Measurements from ENCODE around the gene SBDS.
"Not testable (repeated sequence)": the region's sequence is repeated elsewhere in the genome, so short reads cannot be mapped to it uniquely, and the experiment has no call there.

Gene SBDS

DNA sequence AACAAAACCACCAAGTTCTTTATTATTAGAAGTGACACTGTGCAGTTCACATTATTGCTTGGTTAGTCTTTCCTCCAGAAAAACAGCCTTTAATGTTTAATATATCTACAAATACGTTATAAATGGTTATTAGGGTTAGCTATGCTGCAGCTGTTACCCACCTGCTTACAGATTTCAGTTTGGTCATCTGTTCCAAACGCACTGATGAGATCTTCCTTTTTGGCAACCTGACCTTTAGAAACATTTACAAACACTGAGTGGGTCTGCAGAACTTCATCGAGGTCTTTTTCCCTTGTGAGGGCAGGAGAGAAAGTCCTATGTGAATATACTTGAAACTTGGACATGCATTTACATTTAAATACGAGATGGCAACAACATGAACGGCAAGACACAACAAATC is 1.3 kb downstream of the SBDS start:
- not testable (repeated sequence) for FAIRE-seq

DNA sequence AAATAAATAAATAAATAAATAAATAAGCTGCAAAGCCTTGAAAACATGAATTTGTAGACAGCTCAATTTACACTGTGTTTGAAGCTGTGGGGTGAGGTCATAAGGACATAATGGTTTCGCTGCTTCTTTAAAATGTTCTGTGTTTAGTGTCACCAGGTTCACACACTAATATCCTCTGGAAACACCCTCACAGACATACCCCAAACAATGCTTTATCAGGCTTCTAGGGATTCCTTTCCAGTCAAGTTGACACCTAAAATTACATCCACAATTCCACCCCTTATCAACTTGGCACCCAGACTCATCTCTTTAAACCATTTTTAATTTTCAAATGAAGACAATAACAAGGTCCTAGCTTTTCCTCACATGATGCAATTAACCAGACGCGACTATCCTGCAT is 5.8 kb downstream of the SBDS start:
- FAIRE-seq: not testable (repeated sequence)

DNA sequence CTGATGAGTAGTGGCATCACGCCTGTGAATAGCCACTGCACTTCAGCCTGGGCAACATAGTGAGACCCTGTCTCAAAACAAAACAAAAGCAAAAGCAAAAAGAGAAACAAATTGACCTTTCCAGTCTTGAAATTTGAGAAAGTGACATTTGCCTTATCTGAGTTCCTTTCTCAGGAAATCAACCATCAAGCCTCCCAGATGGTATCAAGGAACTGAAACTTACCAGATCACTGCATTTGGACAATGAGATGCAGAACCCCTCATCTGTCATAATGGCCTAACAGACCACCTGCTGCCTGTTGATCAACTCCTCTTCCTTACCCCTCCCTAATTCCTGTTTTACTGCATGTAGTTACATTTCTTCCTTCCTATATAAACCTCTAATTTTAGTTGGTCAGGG is 15.1 kb downstream of the SBDS start:
- FAIRE-seq: not testable (repeated sequence)

DNA sequence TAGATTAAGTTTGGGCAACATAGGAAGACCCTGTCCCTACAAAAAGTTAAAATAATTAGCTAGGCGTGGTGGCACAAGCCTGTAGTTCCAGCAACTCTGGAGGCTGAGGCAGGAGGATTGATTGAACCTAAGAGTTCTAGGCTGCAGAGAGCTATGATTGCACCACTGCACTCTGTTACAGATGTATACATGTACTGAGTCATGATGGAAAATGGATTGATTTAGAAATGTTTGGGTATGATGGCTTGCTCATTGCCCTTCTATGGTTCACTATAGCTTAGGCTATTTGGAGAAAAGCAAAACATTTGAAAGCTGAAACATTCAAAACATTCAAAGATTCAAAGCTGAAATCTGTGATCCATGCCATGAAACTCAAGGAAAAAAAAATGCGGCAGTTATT is 16.4 kb downstream of the SBDS start:
- not testable (repeated sequence) for FAIRE-seq

DNA sequence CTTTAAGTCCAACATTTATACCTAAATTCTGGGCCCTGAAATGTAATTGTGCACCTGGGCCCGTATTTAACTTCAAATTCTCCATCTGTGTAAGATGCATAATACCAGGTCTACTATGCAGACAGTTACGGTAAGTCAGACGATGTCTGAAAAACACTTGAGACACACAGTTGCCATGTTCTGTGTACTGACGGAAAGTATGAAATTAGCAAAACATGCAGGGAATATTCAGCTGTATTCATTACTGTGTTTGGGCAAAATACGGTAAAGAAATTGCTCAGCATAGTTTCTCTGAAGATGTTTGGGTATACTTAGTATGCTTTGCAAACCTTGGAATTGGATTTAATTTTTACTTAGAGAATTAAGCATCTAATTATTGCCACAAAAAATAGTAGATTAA is 17.1 kb downstream of the SBDS start:
- not testable (repeated sequence) for FAIRE-seq

DNA sequence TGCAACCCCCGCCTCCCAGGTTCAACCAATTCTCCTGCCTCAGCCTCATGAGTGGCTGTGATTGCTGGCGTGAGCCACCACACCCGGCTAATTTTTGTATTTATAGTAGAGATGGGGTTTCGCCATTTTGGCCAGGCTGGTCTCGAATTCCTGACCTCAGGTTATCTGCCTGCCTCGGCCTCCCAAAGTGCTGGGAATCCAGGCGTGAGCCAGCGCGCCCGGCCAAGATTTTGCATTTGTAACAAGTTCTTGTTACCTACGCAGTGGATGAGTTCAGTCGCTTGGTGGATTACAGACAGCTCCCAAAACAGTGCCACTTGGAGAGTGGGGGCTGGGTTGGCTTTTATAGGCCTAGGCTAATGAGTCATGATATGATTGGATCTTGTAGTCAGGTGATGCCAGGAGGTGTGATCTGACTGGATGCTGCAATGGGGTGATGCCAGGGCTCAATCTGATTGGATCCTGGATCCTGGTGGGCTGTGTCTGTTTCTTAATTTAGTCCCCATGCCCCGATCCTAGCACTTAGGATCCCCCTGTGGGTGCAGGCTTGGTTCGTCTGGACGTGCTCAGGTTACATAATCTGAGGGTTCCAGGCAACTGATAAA is 20.3 kb downstream of the SBDS start:
- no peak for FAIRE-seq

DNA sequence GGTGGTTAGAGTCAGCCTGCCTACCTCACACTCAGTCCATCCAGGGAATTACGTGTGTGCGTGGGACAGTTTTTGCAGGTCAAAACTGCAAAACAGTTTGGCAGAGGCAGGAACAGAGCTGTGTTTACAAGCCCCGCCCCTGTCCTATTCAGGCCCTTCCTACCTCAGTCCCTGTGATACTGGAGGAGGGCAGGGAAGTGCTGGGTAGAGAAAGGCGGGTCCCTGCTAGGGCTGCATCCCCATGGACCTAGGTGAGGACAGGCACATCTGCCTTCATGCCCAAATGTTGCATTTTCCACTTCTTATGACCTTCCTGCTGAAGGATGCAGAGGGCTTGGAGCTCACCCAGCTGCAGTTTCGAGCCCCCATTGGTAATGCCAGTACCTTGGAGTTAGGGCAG is 25.1 kb downstream of the SBDS start:
- FAIRE-seq: no peak

DNA sequence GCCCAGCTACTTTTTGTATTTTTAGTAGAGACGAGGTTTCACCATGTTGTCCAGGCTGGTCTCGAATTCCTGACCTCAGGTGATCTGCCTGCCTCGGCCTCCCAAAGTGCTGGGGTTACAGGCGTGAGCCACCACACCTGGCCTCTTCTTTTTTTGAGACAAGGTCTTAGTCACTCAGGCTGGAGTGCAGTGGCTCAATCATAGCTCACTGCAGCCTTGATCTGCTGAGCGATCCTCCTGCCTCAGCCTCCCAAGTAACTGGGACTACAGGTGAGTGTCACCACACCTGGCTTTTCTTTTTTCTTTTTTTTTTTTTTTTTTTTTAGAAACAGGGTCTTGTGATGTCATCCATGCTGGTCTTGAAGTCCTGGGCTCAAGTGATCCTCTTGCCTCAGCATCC is 26.4 kb downstream of the SBDS start:
- FAIRE-seq: not testable (repeated sequence)

DNA sequence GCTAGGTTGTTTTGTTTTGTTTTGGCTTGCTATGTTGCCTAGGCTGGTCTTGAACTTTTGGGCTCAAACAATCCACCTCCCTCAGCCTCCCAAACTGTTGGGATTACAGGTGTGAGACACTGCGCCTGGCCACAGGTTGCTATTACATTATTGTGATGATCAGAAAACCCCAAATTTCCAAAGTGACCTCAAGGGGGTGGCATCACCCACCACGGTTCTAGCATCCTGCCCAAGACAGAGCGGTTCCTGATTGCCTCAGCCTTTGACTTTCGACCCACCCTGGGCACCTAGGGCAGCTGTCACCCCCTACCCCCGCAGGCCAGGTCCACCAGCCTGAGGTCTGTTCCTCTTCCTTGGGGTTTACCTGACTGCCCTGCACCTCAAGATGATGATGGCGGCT is 28.4 kb downstream of the SBDS start:
- FAIRE-seq: no peak

DNA sequence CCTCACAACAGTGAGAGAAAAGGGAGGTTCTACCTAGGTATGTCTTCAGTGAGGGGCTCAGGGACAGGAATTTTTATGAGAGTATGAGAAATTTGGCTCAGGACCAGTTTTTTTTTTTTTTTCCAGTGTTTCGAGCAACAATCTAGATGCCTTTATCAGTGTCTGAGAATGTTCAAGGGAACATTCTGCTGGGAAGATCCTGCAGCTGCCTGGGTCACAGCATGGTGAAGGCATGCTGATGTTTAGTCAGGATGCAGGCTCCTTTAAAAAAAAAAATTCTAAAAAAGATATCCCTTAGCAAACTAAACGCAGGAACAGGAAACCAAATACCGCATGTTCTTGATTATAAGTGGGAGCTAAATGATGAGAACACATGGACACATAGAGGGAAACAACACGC is 31.0 kb downstream of the SBDS start:
- FAIRE-seq: no peak

DNA sequence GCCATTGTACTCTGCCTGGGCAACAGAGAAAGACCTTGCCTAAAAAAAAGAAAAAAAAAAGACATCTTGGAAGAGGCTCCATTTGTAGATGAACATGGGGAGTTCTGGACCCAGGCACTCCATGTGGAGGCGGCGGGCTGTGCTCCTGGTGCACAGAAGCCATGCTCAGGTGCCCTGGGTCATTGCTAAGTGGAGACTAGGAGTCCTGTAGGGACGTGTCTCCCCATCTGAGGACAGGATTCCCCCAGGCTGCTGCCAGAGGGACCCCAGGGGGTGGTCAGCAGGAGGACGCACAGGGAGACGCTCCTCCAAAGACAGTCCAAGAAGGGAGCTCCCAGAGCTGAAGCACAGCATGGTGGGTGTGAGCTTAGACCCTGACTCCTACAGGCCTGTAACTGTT is 34.3 kb downstream of the SBDS start:
- no peak for FAIRE-seq

DNA sequence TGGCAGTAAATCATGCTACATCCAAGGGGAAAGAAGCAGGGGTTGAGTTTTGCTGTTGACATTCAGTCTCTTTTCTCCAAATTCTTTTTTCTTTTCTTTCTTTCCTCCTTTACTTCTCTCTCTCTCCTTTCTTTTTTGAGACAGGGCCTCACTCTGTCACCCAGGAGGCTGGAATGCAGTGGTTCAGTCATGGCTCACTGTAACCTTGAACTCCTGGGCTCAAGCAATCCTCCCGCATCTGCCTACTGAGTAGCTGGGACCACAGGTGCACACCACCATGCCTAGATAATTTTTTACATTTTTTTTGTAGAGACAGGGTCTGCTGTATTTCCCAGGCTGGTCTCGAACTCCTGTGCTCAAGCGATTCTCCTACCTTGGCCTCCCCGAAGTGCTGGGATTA is 35.2 kb downstream of the SBDS start:
- no peak for FAIRE-seq

DNA sequence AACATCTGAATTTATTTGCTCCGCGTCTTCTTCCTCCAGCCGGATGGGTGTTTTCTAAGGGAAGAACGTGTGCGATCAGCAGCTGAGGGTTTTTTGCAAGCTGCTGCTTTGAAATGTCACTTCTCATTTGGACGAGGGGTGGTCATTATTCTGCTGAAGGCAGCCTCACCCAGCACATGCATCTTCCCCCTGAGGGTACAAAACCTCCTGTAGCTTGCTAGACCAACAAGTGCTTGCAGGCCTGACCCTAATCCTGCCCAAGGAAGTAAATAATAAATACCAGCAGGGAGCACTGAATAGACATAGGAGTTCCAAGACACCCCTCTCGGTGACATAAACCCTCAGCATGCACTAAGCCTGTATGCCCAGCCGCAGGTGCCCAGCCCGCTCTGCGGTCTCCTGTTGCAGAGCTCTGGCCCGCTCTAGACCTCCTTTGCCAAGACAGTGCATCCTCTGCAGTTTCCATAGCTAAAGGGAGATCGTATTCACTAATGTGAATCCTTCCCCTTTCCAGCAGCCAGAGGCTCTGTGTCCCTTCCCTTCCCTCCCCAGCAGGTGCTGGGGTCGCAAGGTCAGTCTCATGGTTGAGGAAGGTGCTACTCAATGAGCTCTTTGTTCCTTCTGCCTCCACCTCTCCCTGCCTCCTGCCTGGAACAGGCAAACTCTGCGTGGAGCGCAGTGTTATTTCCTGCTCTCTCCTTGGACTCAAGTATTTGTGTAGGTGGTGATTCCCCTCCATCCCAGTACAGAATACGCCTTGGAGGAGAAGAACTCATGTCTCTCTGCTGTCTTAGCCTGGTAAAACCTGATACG is 36.6 kb downstream of the SBDS start:
- no peak for FAIRE-seq

DNA sequence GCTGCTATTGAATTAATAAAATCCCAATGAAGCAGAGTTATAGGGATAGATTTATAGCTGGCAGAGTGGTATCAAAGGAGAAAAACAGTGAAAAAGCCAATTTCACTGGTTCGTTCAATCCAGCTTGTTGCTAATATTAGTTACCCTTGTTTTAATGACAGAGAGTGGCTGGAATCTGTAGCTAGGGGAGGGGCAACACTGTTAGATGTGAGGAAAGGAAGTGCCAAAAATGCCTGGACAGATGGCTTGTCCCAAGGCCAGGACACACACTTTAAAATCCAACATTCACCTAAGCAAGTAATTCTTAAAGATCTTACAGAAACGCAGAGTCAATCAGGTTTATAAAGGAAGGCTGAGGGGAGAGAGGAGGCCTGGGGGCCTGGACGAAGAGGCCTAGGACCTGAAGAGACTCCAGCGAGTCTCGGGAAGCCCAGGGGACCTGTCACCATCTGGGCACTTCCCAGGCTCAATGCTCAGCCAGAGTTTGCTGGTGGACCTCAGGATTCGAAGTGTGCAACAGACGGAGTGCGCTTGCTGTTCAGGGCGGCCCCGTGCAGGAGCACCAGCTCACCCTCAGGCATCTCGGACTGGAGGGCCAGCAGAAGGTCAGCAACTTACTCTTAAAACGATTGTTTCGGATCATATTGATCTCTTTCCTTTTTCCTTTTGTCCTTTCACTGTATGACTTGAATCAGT is 37.6 kb downstream of the SBDS start:
- FAIRE-seq: no peak

DNA sequence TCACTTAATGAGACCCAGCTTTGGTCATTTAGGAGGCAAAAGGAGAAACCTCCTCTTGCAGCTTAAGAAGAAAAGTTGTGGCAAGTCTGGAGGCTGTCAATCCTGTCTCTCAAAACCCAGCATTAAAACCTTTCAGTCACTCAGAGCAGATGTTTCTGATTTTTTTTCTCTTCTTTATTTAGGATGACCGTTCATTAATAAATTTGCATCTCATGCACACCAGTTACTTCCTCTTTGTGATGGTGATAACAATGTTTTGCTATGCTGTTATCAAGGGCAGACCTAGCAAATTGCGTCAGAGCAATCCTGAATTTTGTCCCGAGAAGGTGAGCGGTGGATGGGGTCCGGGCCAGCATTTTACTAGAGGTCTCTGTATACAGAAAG is 42.4 kb downstream of the SBDS start:
- FAIRE-seq: no peak

DNA sequence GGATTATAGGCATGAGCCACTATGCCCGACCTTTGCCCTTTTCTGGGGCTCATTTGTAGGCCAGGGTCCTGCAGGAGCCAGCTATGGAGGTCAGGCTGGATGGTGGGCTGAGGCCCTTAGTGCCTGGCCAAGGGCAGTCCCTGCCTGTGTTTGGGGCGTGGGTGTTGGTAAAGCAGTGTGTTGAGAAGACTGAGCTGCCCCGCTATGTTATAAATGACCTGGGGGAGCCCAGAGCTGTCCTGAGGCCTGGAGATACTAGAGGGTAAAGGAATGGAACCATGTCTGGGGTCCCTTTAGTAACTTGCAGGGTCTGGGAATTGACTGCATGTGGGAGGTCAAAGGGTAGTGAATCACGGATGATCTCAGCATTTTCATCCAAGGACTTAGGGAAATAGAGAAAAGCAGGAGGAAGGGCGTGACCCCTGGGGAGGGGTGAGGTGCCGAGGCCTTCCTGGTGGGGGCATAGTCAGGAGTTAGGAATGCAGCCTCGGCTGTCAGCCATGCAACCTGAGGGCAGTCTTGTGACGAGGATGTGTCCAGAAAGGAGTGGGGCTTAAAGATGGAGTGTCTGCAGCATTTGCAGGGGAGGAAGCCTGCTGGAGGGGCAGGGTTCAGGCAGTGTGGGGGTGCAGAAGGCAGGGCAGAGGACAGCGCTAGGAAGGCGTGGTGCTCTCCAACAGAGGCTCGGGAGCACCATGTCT is 42.9 kb downstream of the SBDS start:
- no peak for FAIRE-seq

DNA sequence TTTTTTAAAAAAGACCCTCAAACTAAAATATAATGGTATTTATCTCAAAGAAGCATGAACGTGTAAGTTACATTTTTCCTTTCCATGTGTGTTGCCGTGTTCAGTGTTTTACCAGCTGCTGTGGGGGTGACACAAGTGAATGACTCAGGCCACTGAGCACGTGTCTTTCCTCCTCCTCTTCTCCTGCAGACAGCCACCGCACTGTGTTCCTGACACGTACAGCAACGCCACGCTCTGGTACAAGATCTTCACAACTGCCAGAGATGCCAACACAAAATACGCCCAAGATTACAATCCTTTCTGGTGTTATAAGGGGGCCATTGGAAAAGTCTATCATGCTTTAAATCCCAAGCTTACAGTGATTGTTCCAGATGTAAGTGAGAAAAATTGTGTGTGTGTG is 44.6 kb downstream of the SBDS start:
- no peak for FAIRE-seq

DNA sequence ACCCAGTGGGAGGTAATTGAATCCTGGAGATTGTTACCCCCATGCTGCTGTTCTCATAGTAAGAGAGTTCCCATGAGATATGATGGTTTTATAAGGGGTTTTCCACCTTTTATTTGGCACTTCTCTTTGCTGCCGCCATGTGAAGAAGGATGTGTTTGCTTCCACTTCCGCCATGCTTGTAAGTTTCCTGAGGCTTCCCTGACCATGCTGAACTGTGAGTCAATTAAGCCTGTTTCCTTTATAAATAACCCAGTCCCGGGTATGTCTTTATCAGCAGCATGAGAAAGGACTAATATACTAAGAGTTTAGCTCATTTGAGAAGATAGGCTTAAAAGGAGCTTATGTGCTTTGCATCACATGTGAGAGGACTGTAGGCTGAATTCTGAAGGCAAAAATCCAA is 45.1 kb downstream of the SBDS start:
- FAIRE-seq: no peak

DNA sequence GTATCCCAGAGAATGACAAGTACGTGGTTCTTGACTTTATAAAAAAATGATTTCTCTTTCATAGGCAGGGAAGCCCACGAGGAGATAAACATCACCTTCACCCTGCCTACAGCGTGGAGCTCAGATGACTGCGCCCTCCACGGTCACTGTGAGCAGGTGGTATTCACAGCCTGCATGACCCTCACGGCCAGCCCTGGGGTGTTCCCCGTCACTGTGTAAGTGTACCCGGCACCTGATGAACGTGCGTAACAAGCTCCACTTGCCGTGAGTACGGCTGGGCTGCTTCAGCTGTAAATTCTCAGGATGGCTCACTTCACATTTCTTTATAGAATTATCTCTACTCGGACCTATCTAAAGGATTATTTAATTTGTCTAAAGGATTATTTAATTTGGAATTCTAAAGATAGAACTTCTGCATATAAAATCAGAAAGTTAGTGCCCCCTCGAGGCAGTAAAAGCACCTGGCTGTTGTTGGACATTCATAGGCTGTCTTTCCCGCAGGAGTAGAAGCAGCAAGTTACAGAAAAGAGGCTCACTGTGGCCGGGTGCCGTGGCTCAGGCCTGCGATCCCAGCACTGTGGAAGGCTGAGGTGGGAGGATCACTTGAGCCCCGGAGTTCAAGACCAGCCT is 46.8 kb downstream of the SBDS start:
- no peak for FAIRE-seq

DNA sequence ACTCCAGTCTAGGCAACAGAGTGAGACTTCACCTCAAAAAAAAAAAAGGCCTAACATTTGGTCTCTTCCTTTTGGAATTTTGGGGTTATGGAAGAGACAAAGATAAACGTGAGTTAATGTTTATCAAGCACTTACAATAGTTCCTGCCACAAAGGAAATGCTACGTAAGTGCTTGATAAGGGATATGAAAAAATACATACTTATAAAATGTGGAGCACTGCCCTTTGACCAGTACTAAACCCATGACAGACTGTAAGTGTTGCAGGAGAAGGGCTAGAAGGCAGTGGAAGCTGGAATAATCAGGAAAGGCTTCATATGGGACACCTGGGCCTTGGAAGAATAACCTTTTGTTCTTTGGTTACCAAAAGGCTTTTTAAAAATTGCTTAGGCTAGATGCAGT is 48.8 kb downstream of the SBDS start:
- no peak for FAIRE-seq

DNA sequence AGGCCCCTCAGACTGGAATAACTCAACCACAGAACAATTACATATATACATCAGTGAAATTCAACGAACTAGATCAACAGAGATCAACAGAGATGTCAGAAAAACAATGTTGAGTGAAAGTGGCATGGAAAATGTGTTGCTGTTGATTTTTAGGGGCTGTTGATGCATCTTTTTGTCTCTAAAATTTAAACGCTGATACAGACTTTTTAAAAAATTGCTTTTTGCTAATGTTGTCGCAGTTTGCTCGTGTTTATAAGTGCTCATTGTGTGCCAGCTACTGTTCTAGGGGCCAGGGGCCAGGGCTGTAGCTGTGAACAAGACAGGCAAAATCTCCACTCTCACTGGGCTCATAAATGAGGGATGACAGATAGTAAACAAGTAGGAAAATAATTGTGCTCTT is 56.1 kb downstream of the SBDS start:
- no peak for FAIRE-seq

DNA sequence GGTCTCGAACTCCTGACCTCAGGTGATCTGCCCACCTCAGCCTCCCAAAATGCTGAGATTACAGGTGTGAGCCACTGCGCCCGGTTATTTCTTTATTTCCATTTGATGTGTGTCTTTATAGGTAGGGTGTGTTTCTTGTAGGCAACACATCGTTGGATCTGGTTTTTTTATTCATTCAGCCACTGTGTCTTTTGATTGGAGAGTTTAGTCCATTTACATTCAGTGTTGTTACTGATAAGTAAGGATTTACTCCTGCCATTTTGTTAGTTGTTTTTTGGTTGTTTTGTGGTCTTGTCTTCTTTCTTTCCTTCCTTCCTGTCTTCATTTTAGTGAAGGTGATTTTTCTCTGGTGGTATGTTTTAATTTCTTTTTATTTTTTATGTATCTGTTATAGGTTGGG is 57.4 kb downstream of the SBDS start:
- FAIRE-seq: no peak

Data from TTC549 (cell line).